Measurements from ENCODE around the gene FNIP2. TPM values are rescaled to one million over a fixed set of nuclear protein-coding genes. Genes with fewer than 3 reads are reported as not detected.

The FNIP2 gene
- total RNA-seq, 3 donors from 2014 or later (not counting 1 experiment from before 2014, with no cell fraction given): 19.4 to 22.6 (median 21.8) TPM

DNA sequence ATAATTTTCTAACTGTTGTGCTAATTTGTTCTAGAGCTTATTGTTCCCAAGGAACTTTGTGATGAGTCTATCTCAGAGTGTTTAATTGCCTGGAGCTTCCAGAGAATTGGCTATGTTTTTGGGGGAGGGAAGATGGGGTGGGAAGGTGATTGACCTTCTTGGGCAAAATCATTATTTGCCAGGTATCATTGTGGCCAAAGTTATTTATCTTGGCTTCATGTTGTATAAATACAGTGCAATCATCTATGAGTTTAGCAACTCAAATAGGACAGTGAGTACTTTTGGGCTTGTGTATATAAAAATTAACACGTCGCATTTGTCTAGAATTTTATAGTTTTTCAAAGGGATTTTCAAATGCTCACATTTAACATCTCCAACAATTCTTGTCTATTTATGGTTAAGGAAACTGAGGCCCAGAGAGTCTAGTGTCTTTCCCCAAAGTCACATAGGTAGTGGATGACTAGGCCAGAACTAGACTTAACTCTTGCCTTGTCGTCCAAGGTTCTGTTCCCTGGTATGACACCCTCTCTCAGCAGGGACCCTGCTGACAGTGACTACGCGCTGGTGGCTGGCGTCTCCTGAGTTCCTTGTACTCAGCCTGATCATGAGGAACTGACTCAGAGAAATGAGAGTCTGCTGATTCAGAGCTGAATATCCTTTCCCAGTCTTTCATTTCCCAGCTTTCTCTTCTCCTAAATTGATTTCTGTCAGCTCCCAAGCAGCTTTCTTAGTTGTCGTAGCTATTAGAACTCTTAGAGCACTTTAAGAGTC, 27.7 kb downstream of the FNIP2 start:
- WGBS (ENCODE audit: insufficient coverage): 92% methylated on average over 6 of the region's 7 CpGs
- H3K36me3 Mint-ChIP-seq: no peaks in the 10 kb centered on the region
- no peaks in the 10 kb centered on the region for H3K27me3 Mint-ChIP-seq (ENCODE audit: low read depth in 2 of 2)
- no peaks in the 10 kb centered on the region for H3K9me3 Mint-ChIP-seq
- peaks cover 20 to 34% of the 10 kb centered on the region in 2 donors for H3K4me1 Mint-ChIP-seq
- Histone ChIP-seq H3K4me3 (ENCODE audit: low read length) (no peak overlapping the region), H3K36me3 (ENCODE audit: control insufficient read depth, insufficient read depth, low read length) (no peaks in the 10 kb centered on the region), H3K4me1 (ENCODE audit: control insufficient read depth, insufficient read depth, low read length) (no peaks in the 10 kb centered on the region), H3K27ac (ENCODE audit: low read length) (no peak overlapping the region), H3K9me3 (ENCODE audit: control insufficient read depth, insufficient read depth, low read length) (no peaks in the 10 kb centered on the region), H3K27me3 (ENCODE audit: control insufficient read depth, insufficient read depth, low read length) (no peaks in the 10 kb centered on the region)
- intact Hi-C loops (cut with micrococcal nuclease): no loop called here
- DNase-seq: no peak
- TF ChIP-seq, protein P1, sequence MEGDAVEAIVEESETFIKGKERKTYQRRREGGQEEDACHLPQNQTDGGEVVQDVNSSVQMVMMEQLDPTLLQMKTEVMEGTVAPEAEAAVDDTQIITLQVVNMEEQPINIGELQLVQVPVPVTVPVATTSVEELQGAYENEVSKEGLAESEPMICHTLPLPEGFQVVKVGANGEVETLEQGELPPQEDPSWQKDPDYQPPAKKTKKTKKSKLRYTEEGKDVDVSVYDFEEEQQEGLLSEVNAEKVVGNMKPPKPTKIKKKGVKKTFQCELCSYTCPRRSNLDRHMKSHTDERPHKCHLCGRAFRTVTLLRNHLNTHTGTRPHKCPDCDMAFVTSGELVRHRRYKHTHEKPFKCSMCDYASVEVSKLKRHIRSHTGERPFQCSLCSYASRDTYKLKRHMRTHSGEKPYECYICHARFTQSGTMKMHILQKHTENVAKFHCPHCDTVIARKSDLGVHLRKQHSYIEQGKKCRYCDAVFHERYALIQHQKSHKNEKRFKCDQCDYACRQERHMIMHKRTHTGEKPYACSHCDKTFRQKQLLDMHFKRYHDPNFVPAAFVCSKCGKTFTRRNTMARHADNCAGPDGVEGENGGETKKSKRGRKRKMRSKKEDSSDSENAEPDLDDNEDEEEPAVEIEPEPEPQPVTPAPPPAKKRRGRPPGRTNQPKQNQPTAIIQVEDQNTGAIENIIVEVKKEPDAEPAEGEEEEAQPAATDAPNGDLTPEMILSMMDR (IDR thresholded peaks at IDR 0.05): no peak
- H3K27ac Mint-ChIP-seq: no peak overlapping the region
- H3K4me3 Mint-ChIP-seq: no peak overlapping the region
- no peak for ATAC-seq

DNA sequence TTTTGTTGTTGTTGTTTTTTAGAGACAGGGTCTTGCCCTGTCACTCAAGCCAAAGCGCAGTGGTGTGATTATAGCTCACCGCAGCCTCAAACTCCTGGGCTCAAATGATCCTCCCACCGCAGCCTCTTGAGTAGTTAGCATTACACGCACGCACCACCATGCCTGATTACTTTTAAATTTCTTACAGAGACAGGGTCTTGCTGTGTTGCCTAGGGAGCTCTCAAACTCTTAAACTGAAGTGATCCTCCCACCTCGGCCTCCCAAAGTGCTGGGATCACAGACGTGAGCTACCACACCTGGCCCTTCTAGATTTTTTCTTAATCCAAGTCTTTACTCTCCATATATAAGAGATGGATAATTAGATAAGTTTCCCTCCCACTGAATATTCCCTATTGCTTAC, 29.2 kb downstream of the FNIP2 start:
- Mint-ChIP-seq H3K27me3 (ENCODE audit: low read depth in 2 of 2) (no peaks in the 10 kb centered on the region), H3K4me3 (no peak overlapping the region), H3K36me3 (no peaks in the 10 kb centered on the region), H3K4me1 (peaks cover 21 to 29% of the 10 kb centered on the region in 2 donors), H3K9me3 (no peaks in the 10 kb centered on the region), H3K27ac (no peak overlapping the region)
- DNase-seq (no peak), ATAC-seq (no peak)
- no peaks in the 10 kb centered on the region for H3K36me3 ChIP-seq (ENCODE audit: control insufficient read depth, insufficient read depth, low read length)
- no peaks in the 10 kb centered on the region for H3K27me3 ChIP-seq (ENCODE audit: control insufficient read depth, insufficient read depth, low read length)
- no peak overlapping the region for H3K4me3 ChIP-seq (ENCODE audit: low read length)
- H3K9me3 ChIP-seq (ENCODE audit: control insufficient read depth, insufficient read depth, low read length): no peaks in the 10 kb centered on the region
- H3K4me1 ChIP-seq (ENCODE audit: control insufficient read depth, insufficient read depth, low read length): no peaks in the 10 kb centered on the region
- 99% methylated on average over 6 of the region's 7 CpGs for WGBS (ENCODE audit: insufficient coverage)
- TF ChIP-seq, protein P1 (IDR thresholded peaks at IDR 0.05): no peak
- H3K27ac ChIP-seq (ENCODE audit: low read length): no peak overlapping the region
- intact Hi-C loops (cut with micrococcal nuclease): no loop called here

DNA sequence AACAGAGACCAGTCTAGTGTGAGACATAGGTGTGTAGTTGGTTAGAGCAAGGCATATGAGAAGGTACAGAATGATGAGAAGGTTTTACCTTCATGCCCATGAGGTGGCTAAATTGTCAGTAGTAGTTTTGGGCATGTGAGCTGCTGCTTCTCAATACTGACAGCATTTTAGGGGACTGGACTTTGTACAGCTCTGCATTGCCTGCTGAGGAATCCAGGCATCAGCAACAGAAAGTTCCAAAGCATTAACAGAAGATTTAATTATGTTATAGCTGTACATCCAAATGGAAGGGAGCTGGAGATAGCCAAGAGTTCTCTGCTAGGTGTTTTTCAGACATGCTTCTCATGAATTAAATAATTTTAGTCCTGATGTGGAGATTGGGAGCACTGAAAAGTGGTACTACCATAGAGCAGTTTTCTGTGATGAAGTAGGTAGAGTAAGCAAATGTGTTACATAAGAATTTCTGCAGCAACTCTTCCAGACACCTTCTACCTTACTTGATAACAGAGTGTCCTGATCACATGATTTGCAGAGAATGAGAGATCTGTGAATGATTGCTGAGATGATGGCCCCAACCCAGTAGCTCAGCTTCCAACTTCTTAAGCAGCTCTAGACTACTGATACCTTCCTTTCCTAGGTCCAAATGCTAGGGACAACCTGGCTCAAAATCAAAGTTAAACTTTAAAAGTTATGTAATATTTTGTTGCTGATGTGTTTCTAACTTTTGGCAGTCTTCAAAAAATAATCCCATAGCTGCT, 30.4 kb downstream of the FNIP2 start:
- no peak overlapping the region for H3K4me3 ChIP-seq (ENCODE audit: low read length)
- no peaks in the 10 kb centered on the region for H3K9me3 ChIP-seq (ENCODE audit: control insufficient read depth, insufficient read depth, low read length)
- no peaks in the 10 kb centered on the region for H3K36me3 ChIP-seq (ENCODE audit: control insufficient read depth, insufficient read depth, low read length)
- peaks cover 29 to 36% of the 10 kb centered on the region in 2 donors for H3K4me1 Mint-ChIP-seq
- H3K27ac ChIP-seq (ENCODE audit: low read length): no peak overlapping the region
- ATAC-seq: no peak
- no peaks in the 10 kb centered on the region for H3K9me3 Mint-ChIP-seq
- no peaks in the 10 kb centered on the region for H3K27me3 Mint-ChIP-seq (ENCODE audit: low read depth in 2 of 2)
- H3K27ac Mint-ChIP-seq: no peak overlapping the region
- intact Hi-C loops (cut with micrococcal nuclease): no loop called here
- no peak overlapping the region for H3K4me3 Mint-ChIP-seq
- H3K27me3 ChIP-seq (ENCODE audit: control insufficient read depth, insufficient read depth, low read length): no peaks in the 10 kb centered on the region
- TF ChIP-seq, protein P1 (IDR thresholded peaks at IDR 0.05): no peak
- no peak for DNase-seq
- no peaks in the 10 kb centered on the region for H3K4me1 ChIP-seq (ENCODE audit: control insufficient read depth, insufficient read depth, low read length)
- H3K36me3 Mint-ChIP-seq: no peaks in the 10 kb centered on the region

Measured in natural killer cell (primary cell).